HG03469 (cell line): ENCODE results near the gene SRPK3.

Experiments
- ATAC-seq: cut with Tn5 transposase; IDR thresholded peaks from one replicate; pipeline ENCODE4 v1.9.1; 2021; ENCODE audit warnings: mild to moderate bottlenecking, moderate library complexity, moderate number of reproducible peaks; ENCODE audit not compliant: unreplicated experiment

The SRPK3 gene

DNA sequence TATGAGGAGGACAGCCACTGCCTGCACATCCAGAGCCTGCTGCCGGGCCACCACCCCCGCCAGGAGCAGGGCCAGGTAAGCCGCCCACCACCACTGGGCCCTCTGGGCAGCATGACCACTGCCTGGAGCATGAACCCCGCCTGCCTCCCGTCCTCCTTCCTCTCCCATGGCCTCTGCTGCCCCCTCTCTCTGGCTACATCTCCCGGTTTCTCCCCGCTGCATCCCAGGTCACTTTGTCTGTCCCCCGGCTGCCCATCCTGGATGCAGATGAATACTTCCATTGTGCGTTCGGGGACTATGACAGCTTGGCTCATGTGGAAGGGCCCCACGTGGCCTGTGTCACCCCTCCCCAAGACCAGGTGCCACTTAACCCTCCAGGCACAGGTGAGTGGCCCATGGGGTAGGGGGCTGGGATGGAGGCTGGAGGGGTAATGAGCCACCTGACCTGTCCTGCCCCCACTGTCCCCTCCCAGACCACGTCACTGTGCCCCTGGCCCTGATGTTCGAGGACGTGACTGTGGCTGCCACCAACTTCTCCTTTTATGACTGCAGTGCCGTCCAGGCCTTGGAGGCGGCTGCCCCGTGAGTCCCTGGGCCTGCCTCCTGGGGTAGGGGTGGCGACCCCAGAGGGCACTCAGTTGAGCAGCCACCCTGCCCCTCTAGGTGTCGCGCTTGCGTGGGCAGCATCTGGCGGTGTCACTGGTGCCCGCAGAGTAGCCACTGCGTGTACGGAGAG is 10.8 kb upstream of the SRPK3 start:
- ATAC-seq, result no peak

DNA sequence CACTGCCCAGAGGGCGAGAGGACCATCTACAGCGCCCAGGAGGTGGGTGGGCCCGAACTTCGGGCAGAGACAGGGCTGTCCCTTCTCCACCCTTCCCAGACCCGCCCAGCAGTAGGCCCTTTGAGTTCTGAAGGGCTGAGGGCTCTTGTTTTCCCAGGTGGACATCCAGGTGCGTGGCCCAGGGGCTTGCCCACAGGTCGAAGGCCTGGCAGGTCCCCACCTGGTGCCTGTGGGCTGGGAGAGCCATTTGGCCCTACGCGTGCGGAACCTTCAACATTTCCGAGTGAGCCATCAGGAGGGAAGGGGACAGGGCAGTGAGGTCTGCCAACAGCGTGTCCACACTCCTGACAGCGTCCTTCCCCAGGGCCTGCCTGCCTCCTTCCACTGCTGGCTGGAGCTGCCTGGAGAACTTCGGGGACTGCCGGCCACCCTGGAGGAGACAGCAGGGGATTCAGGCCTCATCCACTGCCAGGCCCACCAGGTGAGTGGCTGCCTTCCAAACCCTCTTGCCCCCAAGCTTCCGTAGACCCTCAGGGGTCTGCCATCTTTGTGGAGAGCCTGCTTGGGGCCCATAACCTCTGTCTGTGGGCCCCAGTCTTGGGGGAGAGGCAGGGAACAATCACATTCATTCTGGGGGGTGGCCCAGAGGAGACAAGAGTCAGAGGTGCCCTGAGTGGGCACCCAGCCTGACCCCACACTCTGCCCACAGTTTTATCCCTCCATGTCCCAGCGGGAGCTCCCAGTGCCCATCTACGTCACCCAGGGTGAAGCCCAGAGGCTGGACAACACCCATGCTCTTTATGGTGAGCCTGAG is 10.0 kb upstream of the SRPK3 start:
- no peak for ATAC-seq

DNA sequence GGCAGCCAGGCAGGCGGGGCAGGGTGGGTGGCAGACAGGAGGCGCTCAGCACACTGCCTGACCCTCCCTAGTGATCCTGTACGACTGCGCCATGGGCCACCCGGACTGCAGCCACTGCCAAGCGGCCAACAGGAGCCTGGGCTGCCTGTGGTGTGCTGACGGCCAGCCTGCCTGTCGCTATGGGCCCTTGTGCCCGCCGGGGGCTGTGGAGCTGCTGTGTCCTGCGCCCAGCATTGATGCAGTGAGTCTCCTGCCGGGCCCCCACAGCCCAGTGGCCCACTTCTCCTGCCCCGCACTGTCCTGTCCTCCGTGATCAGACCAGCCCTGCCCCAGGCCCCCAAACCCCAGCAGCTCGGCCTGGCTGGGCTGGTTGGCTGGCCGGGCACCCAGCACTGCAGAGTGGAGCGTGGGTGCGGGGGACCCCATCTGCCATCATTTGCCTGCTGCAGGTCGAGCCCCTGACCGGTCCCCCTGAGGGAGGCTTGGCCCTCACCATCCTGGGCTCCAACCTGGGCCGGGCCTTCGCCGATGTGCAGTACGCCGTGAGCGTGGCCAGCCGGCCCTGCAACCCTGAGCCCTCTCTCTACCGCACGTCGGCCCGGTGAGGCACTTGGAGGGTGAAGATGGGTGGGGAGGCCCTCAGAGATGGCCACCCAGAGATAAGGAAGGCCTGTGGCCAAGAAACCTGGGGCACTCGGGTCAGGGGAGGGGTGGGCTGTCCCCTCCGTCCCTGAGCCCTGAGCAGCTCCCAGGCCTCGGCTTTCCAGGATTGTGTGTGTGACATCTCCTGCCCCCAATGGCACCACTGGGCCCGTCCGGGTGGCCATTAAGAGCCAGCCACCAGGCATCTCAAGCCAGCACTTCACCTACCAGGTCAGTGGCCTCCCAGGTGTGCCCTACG is 9.2 kb upstream of the SRPK3 start:
- no peak for ATAC-seq

DNA sequence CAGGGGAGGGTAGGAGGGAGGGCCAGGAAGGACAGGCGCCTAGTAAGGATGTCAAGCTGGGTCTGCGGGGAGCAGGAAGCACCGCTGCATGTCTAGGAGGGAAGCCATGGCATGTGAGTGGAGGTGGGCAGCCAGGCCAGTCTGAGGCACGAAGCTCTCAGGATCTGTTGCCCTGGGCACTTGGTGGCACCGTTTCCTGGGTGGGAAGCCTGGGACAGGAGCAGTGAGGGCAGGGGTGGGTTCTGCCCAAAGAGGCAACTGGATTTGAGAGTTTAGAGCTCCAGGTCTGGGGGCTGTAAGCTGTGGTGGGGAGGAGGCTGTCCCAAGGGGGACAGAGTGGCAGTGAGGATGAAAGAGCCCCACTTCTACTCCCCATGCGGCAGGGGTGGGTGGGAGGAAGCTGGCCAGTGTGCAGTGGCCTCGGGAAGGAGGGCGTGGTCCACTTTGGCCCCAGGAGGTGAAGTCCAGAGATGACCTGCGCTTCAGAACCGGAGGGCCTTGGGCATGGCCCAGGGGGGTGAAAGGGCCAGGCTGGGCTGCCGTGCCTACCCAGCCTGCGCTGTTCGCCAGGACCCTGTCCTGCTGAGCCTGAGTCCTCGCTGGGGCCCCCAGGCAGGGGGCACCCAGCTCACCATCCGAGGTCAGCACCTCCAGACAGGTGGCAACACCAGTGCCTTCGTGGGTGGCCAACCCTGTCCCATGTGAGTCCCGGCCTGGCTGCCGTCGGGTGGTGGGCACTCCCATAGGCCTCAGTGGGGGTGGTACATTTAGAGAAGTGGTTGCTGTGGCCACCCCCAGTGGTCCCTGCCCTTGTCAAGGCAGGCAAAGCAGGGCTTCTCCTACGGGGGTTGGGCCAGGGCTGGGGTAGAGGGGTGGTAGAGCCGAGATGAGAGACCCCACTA is 8.3 kb upstream of the SRPK3 start:
- ATAC-seq, result no peak

DNA sequence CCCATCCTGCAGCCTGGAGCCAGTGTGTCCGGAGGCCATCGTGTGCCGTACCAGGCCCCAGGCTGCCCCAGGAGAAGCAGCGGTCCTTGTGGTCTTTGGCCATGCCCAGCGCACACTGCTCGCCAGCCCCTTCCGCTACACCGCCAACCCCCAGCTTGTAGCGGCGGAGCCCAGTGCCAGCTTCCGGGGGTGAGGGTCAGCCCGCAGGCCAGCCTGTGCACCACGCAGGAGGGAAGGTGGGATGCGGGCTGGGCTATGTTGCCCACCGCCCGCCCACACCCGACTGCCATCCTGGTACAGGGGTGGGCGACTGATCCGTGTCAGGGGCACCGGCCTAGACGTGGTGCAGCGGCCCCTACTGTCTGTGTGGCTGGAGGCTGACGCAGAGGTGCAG is 7.6 kb upstream of the SRPK3 start:
- ATAC-seq, result no peak

DNA sequence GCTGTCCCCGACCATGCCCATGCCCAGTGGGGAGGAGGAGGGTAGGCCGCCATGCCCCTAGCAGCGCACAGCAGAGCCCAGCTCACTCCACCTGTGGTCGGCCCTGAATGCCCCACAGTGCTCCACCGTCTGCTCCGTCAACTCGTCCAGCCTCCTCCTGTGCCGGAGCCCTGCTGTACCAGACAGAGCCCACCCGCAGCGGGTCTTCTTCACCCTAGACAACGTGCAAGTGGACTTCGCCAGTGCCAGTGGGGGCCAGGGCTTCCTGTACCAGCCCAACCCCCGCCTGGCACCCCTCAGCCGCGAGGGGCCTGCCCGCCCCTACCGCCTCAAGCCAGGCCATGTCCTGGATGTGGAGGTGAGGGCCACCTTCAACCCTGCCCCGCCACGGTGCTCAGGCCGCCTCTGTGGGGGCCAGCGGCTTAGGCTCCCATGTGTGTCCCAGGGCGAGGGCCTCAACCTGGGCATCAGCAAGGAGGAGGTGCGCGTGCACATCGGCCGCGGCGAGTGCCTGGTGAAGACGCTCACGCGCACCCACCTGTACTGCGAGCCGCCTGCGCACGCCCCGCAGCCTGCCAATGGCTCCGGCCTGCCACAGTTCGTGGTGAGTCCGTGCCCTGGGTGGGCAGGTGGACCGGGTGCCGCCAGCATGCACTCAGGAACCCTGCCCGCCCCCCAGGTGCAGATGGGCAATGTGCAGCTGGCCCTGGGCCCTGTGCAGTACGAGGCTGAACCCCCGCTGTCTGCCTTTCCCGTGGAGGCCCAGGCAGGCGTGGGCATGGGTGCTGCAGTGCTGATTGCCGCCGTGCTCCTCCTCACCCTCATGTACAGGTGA is 6.9 kb upstream of the SRPK3 start:
- no peak for ATAC-seq

DNA sequence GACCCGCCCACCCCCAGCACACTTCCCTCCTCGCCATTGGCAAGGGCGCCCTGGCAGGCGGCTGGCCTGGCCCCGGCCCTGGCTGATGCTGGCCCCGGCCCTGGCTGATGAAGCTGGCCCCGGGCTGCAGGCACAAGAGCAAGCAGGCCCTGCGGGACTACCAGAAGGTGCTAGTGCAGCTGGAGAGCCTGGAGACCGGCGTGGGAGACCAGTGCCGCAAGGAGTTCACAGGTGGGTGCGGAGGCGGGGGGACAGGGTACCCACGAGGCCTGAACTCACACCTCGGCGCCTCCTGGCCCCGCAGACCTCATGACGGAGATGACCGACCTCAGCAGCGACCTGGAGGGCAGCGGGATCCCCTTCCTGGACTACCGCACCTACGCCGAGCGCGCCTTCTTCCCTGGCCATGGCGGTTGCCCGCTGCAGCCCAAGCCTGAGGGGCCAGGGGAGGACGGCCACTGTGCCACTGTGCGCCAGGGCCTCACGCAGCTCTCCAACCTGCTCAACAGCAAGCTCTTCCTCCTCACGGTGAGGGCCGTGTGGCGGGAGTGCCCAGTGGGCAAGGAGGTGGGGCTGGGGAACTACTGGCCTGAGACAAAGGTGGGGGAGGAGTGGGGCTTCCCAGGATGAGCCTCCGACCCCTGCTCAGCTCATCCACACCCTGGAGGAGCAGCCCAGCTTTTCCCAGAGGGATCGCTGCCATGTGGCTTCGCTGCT is 6.1 kb upstream of the SRPK3 start:
- ATAC-seq, result no peak

DNA sequence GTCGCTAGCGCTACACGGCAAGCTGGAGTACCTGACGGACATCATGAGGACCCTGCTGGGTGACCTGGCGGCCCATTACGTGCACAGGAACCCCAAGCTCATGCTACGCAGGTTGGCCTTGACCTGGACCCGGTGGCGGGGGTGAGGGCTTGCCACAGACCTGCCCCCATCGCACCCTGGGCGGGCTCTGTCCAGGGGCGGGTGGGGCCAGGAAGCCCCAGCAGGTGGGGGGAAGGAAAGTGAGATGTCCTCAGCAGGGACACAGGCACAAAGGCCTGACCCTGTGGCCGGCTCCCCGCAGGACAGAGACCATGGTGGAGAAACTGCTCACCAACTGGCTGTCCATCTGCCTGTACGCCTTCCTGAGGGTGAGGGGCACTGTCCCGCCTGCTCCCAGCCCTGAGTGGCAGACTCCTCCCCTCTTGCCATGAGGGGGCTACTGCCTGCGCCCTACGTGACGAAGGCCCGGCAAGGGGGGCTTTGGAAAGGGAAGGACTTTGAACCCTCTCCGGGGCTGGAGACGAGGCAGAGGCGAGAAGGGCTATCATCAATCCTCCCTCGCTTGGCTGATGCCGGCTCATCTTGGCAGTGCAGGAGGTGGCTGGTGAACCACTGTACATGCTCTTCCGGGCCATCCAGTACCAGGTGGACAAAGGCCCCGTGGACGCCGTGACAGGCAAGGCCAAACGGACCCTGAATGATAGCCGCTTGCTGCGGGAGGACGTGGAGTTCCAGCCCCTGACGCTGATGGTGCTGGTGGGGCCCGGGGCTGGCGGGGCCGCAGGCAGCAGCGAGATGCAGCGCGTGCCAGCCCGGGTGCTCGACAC is 5.3 kb upstream of the SRPK3 start:
- no peak for ATAC-seq

DNA sequence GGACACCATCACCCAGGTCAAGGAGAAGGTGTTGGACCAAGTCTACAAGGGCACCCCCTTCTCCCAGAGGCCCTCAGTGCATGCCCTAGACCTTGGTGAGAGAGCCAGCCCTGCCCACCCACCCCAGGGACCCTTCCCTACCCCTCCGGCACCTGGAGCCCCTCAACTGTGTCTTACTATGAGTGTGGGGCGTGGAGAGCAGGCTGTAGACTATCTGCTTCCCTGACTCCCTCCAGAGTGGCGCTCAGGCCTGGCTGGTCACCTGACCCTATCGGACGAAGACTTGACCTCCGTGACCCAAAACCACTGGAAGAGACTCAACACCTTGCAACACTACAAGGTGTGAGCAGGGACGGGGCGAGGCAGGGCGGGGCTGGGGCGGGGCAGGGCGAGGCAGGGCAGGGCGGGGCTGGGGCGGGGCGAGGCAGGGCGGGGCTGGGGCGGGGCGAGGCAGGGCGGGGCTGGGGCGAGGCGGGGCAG is 4.7 kb upstream of the SRPK3 start:
- ATAC-seq, result no peak

DNA sequence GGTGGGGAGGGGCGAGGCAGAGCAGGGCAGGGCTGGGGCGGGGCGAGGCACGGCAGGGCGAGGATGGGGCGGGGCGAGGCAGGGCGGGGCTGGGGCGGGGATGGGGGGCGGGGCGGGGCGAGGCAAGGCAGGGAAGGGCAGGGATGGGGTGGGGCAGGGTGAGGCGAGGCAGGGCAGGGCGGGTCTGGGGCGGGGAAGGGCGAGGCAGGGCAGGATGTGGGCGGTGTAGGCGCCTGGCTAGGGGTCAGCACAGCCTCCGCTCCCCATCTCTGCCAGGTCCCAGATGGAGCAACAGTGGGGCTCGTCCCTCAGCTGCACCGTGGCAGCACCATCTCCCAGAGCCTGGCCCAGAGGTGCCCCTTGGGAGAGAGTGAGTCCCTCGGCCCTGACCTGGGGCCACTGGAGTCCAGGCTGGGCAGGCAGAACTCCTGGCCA is 4.2 kb upstream of the SRPK3 start:
- ATAC-seq, result no peak

DNA sequence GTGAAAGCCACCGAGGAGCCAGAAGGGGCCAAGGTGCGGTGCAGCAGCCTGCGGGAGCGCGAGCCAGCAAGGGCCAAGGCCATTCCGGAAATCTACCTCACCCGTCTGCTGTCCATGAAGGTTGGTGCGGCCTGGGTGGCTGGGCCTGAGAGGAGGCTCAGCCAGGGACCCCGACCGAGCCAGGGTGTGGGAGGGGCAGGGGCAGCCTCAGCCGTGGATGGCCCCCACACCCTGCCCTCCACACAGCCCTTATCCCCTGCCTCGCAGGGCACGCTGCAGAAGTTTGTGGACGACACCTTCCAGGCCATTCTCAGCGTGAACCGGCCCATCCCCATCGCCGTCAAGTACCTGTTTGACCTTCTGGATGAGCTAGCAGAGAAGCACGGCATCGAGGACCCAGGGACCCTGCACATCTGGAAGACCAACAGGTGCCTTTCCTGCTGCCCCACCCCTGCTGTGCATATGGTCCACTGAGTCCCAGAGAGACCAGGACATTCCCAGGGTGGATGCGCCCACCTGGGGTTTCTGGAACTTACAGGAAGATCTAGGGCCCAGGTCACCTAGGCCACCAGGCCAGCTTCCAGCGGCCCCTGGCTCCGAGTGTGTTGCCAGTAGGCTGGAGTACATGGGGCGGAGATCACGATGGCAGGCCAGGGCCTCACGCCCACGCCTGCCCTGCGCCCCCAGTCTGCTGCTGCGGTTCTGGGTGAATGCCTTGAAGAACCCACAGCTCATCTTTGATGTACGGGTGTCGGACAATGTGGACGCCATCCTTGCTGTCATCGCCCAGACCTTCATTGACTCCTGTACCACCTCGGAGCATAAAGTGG is 3.4 kb upstream of the SRPK3 start:
- no peak for ATAC-seq

DNA sequence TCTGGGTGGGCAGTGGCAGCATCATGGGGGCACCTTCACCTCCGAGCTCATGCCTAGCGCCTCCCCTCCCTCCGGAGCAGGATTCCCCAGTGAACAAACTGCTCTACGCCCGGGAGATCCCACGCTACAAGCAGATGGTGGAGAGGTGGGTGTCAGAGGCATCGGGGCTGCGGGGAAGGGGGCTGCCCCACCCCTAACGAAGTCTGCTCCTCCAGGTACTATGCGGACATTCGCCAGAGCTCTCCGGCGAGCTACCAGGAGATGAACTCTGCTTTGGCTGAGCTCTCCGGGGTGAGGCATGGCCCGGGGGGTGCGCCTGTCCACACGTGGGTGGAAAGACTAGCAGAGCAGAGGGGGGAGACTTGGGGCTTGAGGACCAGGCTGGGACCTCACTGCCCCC is 2.7 kb upstream of the SRPK3 start:
- no peak for ATAC-seq

DNA sequence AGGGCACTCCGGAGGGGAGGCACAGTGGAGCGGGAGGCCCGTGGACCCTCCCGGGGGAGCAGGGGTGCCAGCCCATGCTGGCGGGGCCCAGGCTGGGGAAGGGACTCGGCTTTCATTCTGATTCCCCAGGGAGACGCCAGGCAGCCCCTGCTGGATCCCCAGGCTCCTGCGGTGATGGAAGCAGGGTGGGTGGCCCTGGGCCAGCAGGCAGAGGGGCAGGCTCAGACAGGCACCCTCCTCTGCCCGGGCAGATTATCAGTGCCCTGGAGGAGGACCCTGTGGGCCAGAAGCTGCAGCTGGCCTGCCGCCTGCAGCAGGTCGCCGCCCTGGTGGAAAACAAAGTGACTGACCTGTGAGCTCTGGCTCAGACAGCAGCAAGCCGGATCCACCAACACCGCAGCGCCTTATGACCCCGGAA is 2.1 kb upstream of the SRPK3 start:
- no peak for ATAC-seq

DNA sequence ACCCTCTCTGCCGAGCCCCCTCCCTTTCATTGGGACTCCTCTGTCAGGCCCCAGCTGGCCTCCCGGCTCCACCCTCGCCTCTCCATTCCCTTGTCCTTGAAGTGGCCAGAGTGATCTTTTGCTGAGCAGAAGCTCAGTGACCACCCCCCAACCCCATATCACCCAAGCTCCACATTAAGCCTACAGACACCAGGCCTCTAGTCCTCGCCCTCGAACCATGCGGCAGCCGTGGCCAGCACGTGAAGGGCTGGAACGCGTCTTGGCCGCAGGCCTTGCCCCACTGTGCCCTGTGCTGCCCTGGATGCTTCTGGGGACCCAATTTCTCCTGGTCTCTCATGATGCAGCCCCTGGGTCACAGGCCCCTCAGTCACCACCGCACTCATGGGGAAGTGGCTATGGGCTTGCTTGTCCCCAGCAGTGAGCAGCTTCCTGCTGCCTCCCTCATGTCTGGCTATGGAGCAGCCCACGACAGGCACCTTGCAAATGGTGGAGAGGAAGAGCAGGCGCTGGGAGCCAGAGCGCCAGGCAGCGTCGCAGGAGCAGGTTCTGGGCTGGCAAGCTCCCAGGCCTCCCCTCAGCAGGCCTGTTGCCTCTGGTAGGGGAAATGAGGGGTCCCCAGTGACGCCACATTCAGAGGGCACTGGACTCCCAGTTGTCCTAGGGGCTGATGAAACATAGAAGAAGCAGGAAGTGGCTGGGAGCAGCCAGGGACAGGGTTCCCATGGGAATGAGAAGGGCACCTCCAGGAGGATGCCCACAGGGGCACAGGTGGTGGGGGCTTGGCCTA is 757 bp upstream of the SRPK3 start:
- no peak for ATAC-seq

DNA sequence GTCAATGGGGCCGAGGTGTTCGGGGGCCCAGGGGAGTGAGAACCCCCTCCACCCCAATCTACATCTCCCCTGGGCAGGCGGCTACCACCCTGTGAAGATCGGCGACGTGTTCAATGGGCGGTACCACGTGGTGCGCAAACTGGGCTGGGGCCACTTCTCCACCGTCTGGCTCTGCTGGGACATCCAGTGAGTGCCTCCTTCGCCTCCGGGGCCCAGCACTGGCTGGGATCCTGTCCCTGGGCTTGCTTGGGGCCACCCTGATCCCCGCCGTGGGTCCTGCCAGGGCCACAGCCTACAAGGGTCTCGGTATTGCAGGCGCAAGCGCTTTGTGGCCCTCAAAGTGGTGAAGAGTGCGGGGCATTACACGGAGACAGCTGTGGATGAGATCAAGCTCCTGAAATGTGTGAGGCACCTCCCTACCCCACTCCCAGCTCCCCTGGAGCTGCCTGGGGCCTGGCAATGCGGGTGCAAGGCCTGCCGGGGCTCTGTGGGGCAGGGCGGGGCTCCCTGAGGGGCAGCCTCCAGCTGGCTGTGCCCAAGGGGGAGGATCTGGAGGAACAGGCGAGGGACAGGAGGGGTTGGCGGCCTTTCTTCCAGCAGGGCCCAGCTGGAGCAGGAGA is 697 bp downstream of the SRPK3 start:
- no peak for ATAC-seq

DNA sequence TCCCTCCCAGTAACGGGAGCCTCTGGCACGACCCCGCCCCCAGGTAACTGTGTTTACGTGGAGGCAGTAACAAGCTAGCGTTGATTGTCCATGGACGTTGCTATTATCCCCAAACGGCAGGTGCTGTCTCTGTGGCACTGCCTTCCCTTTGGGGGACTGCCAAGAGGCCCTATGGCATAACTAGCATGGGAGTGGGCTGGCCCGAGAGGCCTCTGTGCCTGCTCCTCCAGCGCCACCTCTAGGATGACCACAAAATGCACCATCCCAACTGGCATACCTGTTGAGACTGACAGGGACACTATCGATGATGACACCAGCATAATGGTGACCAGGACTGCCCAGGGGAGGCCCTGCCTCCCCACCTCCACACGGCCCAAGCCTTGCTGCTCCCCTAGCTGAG is 1.5 kb downstream of the SRPK3 start:
- ATAC-seq, result no peak
